Colonic mucosa (tissue), 4 donors: ENCODE data around the gene INPP5A. TPM values are rescaled to one million over a fixed set of nuclear protein-coding genes. Genes with fewer than 3 reads are reported as not detected.

Experiments used
- DNase-seq: peaks from one replicate; pipeline ENCODE4 v3.0.0-alpha.2; 2020
- H3K27ac ChIP-seq: fragments of 200-600 bp; one replicate; pipeline ENCODE4 v1.8.0; 2021
- H3K27me3 ChIP-seq: fragments of 200-600 bp; one replicate; pipeline ENCODE4 v1.8.0; 2021
- H3K36me3 ChIP-seq: fragments of 200-600 bp; one replicate; pipeline ENCODE4 v1.8.0; 2021
- H3K4me1 ChIP-seq: fragments of 200-600 bp; one replicate; pipeline ENCODE4 v1.8.0; 2021; ENCODE audit warnings: mild to moderate bottlenecking
- H3K4me3 ChIP-seq: fragments of 200-600 bp; one replicate; pipeline ENCODE4 v1.8.0; 2021
- H3K9ac ChIP-seq, 2 donors: one replicate each; pipeline ENCODE4 v1.7.0; 2013; ENCODE audit warnings: control low read depth in 2 of 2, low read depth in 2 of 2, low read length in 2 of 2
- H3K9me3 ChIP-seq: fragments of 200-600 bp; one replicate; pipeline ENCODE4 v1.8.0; 2021
- intact Hi-C: fragments of 100-400 bp; cut with DNase I; formaldehyde crosslinking; loops from one replicate; pipeline ENCODE4 v1.14.1; 2022
- total RNA-seq, 2 donors: library from RNA; stranded (reverse); fragmentation: NEBNext Ultra II Directional in 1 of 2; extraction: Animal tissue kit (Norgen Biotek cat#: 25700) in 1 of 2; gene quantifications; one replicate each; pipeline ENCODE4 v1.2.1, GENCODE V29; 2021
- TF ChIP-seq, protein P1 (sequence below): fragments of 200-600 bp; IDR thresholded peaks from one replicate; pipeline ENCODE4 v1.8.0; 2022; ENCODE audit warnings: antibody characterized with exemption, mild to moderate bottlenecking
- donor health status: healthy.
- donor health status: DM: no; HTN: no; CAD: no.
- donor health status: DM: no; HTN: no; CAD: no.

The INPP5A gene
- total RNA-seq, 2 donors from 2014 or later = 29.9 to 41.5 TPM

DNA sequence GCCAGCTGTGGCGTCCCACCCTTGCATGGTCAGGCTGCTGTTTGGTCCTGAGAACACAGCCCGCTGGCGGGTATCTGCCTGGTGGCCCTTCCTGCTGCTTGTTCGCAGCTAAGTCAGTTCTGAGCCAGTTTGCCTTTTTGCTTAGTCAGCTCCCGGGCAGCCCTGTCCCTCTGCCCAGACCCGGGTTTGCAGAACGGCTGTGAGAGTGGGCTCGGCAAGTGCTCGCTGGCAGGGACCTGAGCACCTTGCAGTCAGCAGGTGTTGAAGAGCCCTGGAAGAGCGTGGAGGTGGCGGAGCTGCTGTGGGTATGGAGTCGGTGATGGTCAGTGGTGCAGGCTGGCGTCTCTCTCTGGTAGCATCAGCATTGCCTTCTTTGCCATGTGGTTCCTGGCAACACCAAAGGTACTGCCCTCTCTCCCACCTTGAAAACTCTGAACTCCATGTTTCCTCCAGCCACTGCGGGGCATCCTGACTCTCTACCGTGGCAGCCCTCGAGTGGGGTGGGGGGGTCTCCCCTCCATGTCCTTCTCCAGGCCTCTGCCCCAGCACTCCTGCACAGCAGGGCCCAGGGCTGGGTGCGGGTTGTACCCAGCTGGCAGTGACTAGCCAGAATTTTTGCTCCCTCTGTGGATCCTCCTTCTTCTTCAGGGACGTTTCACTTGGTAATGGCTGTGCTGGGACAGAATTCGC is 4.6 kb downstream of the INPP5A start:
- Histone ChIP-seq H3K9me3 (no peaks in the 10 kb centered on the region), H3K9ac (no peak overlapping the region), H3K27me3 (no peaks in the 10 kb centered on the region), H3K27ac (no peak overlapping the region), H3K4me3 (no peak overlapping the region), H3K4me1 (peaks cover 7% of the 10 kb centered on the region), H3K36me3 (no peaks in the 10 kb centered on the region)
- intact Hi-C loops = loop anchor here (5.0 kb wide), 1 partner anchor 95 kb away; no protein-coding TSS in a partner anchor
- DNase-seq = no peak
- TF ChIP-seq, protein P1, sequence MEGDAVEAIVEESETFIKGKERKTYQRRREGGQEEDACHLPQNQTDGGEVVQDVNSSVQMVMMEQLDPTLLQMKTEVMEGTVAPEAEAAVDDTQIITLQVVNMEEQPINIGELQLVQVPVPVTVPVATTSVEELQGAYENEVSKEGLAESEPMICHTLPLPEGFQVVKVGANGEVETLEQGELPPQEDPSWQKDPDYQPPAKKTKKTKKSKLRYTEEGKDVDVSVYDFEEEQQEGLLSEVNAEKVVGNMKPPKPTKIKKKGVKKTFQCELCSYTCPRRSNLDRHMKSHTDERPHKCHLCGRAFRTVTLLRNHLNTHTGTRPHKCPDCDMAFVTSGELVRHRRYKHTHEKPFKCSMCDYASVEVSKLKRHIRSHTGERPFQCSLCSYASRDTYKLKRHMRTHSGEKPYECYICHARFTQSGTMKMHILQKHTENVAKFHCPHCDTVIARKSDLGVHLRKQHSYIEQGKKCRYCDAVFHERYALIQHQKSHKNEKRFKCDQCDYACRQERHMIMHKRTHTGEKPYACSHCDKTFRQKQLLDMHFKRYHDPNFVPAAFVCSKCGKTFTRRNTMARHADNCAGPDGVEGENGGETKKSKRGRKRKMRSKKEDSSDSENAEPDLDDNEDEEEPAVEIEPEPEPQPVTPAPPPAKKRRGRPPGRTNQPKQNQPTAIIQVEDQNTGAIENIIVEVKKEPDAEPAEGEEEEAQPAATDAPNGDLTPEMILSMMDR = no peak

DNA sequence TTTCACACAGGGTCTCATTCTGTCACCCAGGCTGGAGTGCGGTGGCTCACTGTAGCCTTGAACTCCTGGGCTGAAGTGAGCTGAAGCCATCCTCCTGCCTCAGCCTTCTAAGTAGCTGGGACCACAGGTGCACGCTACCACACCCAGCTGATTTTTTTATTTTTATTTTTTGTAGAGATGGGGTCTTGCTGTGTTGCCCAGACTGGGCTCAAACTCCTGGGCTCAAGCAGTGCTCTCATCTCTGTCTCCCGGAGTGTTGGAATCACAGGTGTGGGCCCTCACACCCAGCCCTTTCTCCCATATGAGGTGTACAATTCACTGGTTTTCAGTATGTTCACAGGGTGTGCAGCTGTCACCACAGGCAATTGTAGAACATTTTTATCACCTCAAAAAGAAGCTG is 5.2 kb downstream of the INPP5A start:
- H3K27me3 ChIP-seq = no peaks in the 10 kb centered on the region
- TF ChIP-seq, protein P1 = no peak

DNA sequence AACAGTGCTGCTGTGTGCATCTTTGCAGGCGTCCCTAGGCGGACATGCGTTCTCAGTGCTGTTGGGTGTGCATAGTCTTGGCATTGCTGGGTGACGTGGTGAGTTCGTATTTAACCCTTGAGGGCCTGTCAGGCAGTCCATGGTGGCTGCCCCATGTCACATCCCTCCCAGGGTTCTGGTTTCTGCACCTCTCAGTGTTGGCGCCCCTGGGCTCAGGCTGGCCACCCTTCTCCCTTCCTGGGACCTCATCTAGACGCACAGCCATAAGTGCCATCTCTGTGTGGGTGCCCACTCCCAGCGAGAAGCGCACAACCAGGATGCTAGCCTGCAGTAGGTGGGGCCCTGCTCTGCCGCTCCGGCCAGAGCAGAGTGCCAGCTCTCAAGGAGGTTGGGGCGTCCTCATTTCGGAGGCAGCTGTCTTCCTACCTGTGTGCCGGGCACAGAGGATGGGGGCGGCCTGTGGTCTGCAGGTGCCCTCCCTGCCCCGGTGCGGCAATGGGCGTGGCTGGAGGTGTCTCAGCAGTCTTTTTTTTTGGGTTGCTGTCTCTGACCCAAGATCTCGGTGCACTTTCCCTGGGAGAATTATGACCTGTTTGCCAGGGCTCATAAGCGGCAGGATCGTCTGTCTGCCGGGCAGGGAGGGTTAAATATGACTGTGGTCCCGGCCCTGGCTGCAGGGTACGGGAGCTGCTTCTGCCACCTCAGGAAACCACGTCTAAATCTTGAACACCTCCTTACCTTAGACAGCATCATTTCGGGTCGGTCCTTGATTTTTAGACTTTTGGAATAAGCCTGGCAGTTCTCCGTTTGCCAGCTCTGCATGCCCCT is 6.5 kb downstream of the INPP5A start:
- H3K4me1 ChIP-seq = peaks cover under 1% of the 10 kb centered on the region
- H3K36me3 ChIP-seq = no peaks in the 10 kb centered on the region
- intact Hi-C loops = loop anchor here (5.0 kb wide), 1 partner anchor 93 kb away; no protein-coding TSS in a partner anchor
- H3K9me3 ChIP-seq = no peaks in the 10 kb centered on the region
- TF ChIP-seq, protein P1 = no peak
- no peaks in the 10 kb centered on the region for H3K27me3 ChIP-seq
- H3K9ac ChIP-seq = peak overlapping the region in 1 of 2 donors; percentile 1
- H3K27ac ChIP-seq = no peak overlapping the region
- no peak for DNase-seq
- no peak overlapping the region for H3K4me3 ChIP-seq

More for the DNA sequence above, 5.2 kb downstream of the INPP5A start:
- intact Hi-C loops = loop anchor here (5.0 kb wide), 1 partner anchor 94 kb away; no protein-coding TSS in a partner anchor
- Histone ChIP-seq H3K36me3 (no peaks in the 10 kb centered on the region), H3K4me1 (peaks cover 7% of the 10 kb centered on the region), H3K4me3 (no peak overlapping the region), H3K27ac (no peak overlapping the region), H3K9ac (no peak overlapping the region), H3K9me3 (no peaks in the 10 kb centered on the region)
- DNase-seq = no peak

DNA sequence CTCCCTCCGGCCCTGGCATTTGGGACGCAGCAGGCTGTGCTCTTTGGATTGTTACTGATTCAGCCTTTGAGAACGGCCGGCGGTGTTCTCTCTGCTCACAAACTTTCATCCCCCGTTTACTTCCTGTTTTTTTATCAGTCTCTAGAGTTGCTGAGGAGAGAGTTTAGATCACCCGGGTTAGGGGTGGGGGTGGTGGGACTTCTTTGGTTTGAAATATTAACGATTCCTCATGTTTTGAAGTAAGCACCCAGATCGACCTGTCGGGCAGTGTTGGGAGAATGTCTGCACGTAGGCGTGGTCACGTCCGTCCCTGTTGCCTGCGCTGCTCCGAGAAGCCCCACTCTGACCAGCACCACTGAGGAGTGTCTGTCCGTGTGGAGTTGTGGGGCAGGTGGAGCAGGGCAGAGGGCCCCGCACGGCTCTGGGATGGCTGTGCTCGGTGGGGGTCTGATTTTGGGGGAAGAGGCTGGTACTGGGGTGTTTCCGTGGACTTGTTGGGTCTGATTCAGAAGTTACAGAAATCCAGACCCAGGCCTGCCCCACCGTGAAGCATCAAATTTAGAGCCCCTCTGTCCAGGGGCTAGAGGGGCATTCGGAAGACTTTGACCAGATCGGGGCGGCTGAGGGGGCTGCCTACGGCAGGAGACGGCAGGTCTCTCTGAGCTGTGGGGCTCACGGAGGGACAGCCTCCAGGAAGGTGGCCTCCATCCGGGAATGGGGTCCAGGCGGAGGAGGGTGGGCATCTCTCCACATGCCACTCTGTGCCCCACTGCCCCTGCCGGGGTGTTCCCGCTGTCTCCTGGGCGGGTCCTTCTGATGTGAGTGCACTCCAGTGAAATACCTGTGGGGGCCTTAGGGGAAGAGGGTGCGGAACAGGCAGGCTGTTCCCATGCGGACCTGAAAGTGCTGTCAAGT is 7.4 kb downstream of the INPP5A start:
- TF ChIP-seq, protein P1 = no peak
- intact Hi-C loops = loop anchor here (5.0 kb wide), 1 partner anchor 92 kb away; no protein-coding TSS in a partner anchor
- H3K27ac ChIP-seq = no peak overlapping the region
- H3K36me3 ChIP-seq = no peaks in the 10 kb centered on the region
- no peaks in the 10 kb centered on the region for H3K9me3 ChIP-seq
- no peaks in the 10 kb centered on the region for H3K27me3 ChIP-seq
- no peaks in the 10 kb centered on the region for H3K4me1 ChIP-seq
- no peak overlapping the region for H3K4me3 ChIP-seq
- peak overlapping the region in 1 of 2 donors; percentile 1 for H3K9ac ChIP-seq
- DNase-seq = no peak
